GM12878 (cell line): ENCODE data around the gene ADCY9. TPM values are rescaled to one million over a fixed set of nuclear protein-coding genes. Genes with fewer than 3 reads are reported as not detected.

ENCODE experiments used
- ATAC-seq: fragments of 200-7000 bp; cut with Tn5 transposase; 3 replicates; pipeline ENCODE4 v1.9.1; 2020; ENCODE audit warnings: mild to moderate bottlenecking, moderate library complexity
- BruUV-seq: library from RNA; stranded (reverse); fragments of 400-500 nt; replicated peaks from 2 replicates; lab custom pipeline; 2021; lab: Mats Ljungman, UMichigan
- CTCF ChIA-PET: fragments of 300-600 bp; sonication (Branson Sonifier 250); formaldehyde crosslinking; extraction: SDS; loops from one replicate; lab custom pipeline; 2021; ENCODE audit warnings: inconsistent platforms; lab: Yijun Ruan, JAX
- POLR2A ChIA-PET: fragments of 350-600 bp; formaldehyde crosslinking; extraction: SDS; loops from one replicate; lab custom pipeline; 2021; ENCODE audit warnings: inconsistent platforms; lab: Charles Lee
- RAD21 ChIA-PET: fragments of 300-600 bp; sonication (Branson Sonifier 250); formaldehyde crosslinking; loops from one replicate; lab custom pipeline; 2023; ENCODE audit warnings: antibody characterized with exemption; ENCODE audit not compliant: unreplicated experiment; lab: Charles Lee
- SMC1A ChIA-PET: fragments of 300-600 bp; sonication (Branson Sonifier 250); formaldehyde crosslinking; loops from one replicate; lab custom pipeline; 2023; ENCODE audit not compliant: unreplicated experiment, uncharacterized antibody; lab: Charles Lee
- DNase-seq: peaks from one replicate; pipeline ENCODE4 v3.0.0-alpha.2; 2011; ENCODE audit warnings: low read depth, low spot score
- FAIRE-seq: peaks from 3 replicates; lab custom pipeline; 2011; peaks lifted over from hg19 to GRCh38; lab: Jason Lieb, UNC
- H2AFZ ChIP-seq: 2 replicates; pipeline ENCODE4 v1.6.0; 2011; ENCODE audit warnings: low read depth, low read length, control low read depth; ENCODE audit not compliant: control insufficient read depth
- H3K27ac ChIP-seq: 2 replicates; pipeline ENCODE4 v1.5.1; 2011; ENCODE audit warnings: control low read depth; ENCODE audit not compliant: control insufficient read depth, insufficient read depth
- H3K27me3 ChIP-seq, 2 experiments: replicated peaks in 1 of 2; 2 replicates each; pipeline versions ENCODE4 v1.6.0 to v1.6.1; 2011; ENCODE audit warnings: low read length in 1 of 2; ENCODE audit not compliant: control insufficient read depth in 2 of 2, insufficient read depth in 2 of 2
- H3K36me3 ChIP-seq, 2 experiments: 2 replicates each; pipeline ENCODE4 v1.5.1; 2011; ENCODE audit warnings: low read length in 1 of 2; ENCODE audit not compliant: control insufficient read depth in 2 of 2, insufficient read depth in 2 of 2
- H3K4me1 ChIP-seq: 2 replicates; pipeline ENCODE4 v1.6.1; 2011; ENCODE audit warnings: mild to moderate bottlenecking, low read length, moderate library complexity, mixed read lengths; ENCODE audit not compliant: control insufficient read depth, insufficient read depth
- H3K4me2 ChIP-seq: 2 replicates; pipeline ENCODE4 v1.6.0; 2011; ENCODE audit warnings: control low read depth; ENCODE audit not compliant: control insufficient read depth, insufficient read depth
- H3K4me3 ChIP-seq: fragments of 200-600 bp; sonication (generic); 2 replicates; pipeline ENCODE4 v1.5.1; 2016
- H3K79me2 ChIP-seq: 2 replicates; pipeline ENCODE4 v1.6.0; 2011; ENCODE audit warnings: low read length; ENCODE audit not compliant: control insufficient read depth, insufficient read depth
- H3K9ac ChIP-seq: 2 replicates; pipeline ENCODE4 v1.8.0; 2011; ENCODE audit warnings: low read length, control low read depth, mixed read lengths; ENCODE audit not compliant: control insufficient read depth, insufficient read depth
- H3K9me3 ChIP-seq: replicated peaks from 3 replicates; pipeline ENCODE4 v1.5.1; 2011; ENCODE audit warnings: mild to moderate bottlenecking, low read length; ENCODE audit not compliant: control insufficient read depth, insufficient read depth
- H4K20me1 ChIP-seq: 2 replicates; pipeline ENCODE4 v1.6.0; 2011; ENCODE audit not compliant: control insufficient read depth, insufficient read depth
- CBX5 ChIP-seq: sonication (generic); IDR thresholded peaks from 2 replicates; pipeline ENCODE4 v1.6.1; 2016; ENCODE audit warnings: low read depth, moderate library complexity, mild to moderate bottlenecking, inconsistent platforms
- FOS ChIP-seq: IDR thresholded peaks from 3 replicates; pipeline ENCODE4 v1.6.1; 2011; ENCODE audit warnings: borderline replicate concordance; ENCODE audit not compliant: insufficient read length; ENCODE audit errors: extremely low read depth
- HSF1 ChIP-seq: fragments of 150-350 bp; IDR thresholded peaks from 2 replicates; pipeline ENCODE4 v1.6.1; 2014; ENCODE audit warnings: mild to moderate bottlenecking, low read depth, low read length
- IKZF2 ChIP-seq, 2 experiments: fragments of 450-650 bp; IDR thresholded peaks; 2 replicates each; pipeline ENCODE4 v1.6.1; 2017; ENCODE audit warnings: mild to moderate bottlenecking in 2 of 2, moderate library complexity in 2 of 2
- KAT2A ChIP-seq: conservative IDR thresholded peaks from 2 replicates; pipeline ENCODE4 v1.6.1; 2011; ENCODE audit warnings: low read depth, low read length; ENCODE audit not compliant: control insufficient read depth
- MTA2 ChIP-seq: fragments of 450-650 bp; IDR thresholded peaks from 2 replicates; pipeline ENCODE4 v1.6.1; 2016; ENCODE audit warnings: low read depth, mild to moderate bottlenecking, moderate library complexity
- NR2F1 ChIP-seq: fragments of 450-650 bp; conservative IDR thresholded peaks from 2 replicates; pipeline ENCODE4 v1.6.1; 2017; ENCODE audit warnings: mild to moderate bottlenecking
- POLR2A ChIP-seq: IDR thresholded peaks from 2 replicates; pipeline ENCODE4 v1.6.1; 2011; ENCODE audit warnings: low read depth, mild to moderate bottlenecking, low read length
- SMARCA5 ChIP-seq: fragments of 450-650 bp; IDR thresholded peaks from 2 replicates; pipeline ENCODE4 v1.6.1; 2017; ENCODE audit warnings: mild to moderate bottlenecking
- SPI1 ChIP-seq: IDR thresholded peaks from 2 replicates; pipeline ENCODE4 v1.6.1; 2011; ENCODE audit warnings: low read depth, mild to moderate bottlenecking, low read length, moderate library complexity, borderline replicate concordance; ENCODE audit not compliant: insufficient read depth
- ZBTB4 ChIP-seq: fragments of 450-650 bp; formaldehyde crosslinking; IDR thresholded peaks from 2 replicates; pipeline ENCODE4 v1.4.0; 2022; ENCODE audit warnings: mild to moderate bottlenecking, moderate library complexity
- ZNF622 ChIP-seq: fragments of 450-650 bp; IDR thresholded peaks from 2 replicates; pipeline ENCODE4 v1.6.1; 2017; ENCODE audit warnings: mild to moderate bottlenecking, inconsistent platforms
- ZSCAN29 ChIP-seq: fragments of 450-650 bp; IDR thresholded peaks from 2 replicates; pipeline ENCODE4 v1.6.1; 2017; ENCODE audit warnings: mild to moderate bottlenecking, moderate library complexity
- WGBS: methylation state at CpG from one replicate; pipeline ENCODE4 v1.1.6; 2016; ENCODE audit warnings: low lambda C conversion rate; ENCODE audit not compliant: insufficient replicate concordance, insufficient coverage; ENCODE audit errors: missing lambda C conversion rate; 5-methylcytosine and 5-hydroxymethylcytosine counted together
- in situ Hi-C: fragments of 300-500 bp; cut with MboI; formaldehyde crosslinking; loops from 9 replicates; pipeline ENCODE4 v1.14.3; 2018; ENCODE audit warnings: mixed read lengths
- intact Hi-C: fragments of 100-400 bp; cut with micrococcal nuclease; formaldehyde crosslinking; loops from one replicate; pipeline ENCODE4 v1.14.2; 2022; ENCODE audit not compliant: unreplicated experiment
- polyA plus RNA-seq, 11 experiments: library from polyadenylated mRNA; depleted of rRNA in 4 of 11; unstranded in 6 of 11; stranded (reverse) in 5 of 11; fragments of >200 nt; fragmentation: Nextera tagmentation in 4 of 11; fragmentation: Illumina TruSeq in 1 of 11; extraction: Ambion mirVana in 4 of 11; extraction: Trizol in 1 of 11; gene quantifications; 1 replicate in 1 of 11; 2 replicates in 10 of 11; pipeline versions ENCODE4 v1.2.1 to v1.2.3, GENCODE V29; 2011 to 2016; ENCODE audit warnings: inconsistent platforms in 2 of 11, missing spikeins in 2 of 11, low read depth in 1 of 11
- total RNA-seq, 4 experiments: library from RNA; depleted of rRNA in 3 of 4; stranded (reverse); fragments of >200 nt in 3 of 4; fragmentation: Illumina TruSeq in 1 of 4; extraction: Trizol in 1 of 4; gene quantifications; 2 replicates each; pipeline versions ENCODE4 v1.2.1 to v1.2.3, GENCODE V29; 2013 to 2021
- TF ChIP-seq, protein P1 (sequence below): fragments of 450-650 bp; IDR thresholded peaks from 2 replicates; pipeline ENCODE4 v1.6.1; 2017; ENCODE audit warnings: borderline replicate concordance

Gene ADCY9
- total and polyA plus RNA-seq, 10 of the 15 experiments (the other 5 are each of a cell fraction or from before 2014, with no cell fraction given): 0.09 to 0.41 (median 0.15) TPM; not detected in 3

DNA sequence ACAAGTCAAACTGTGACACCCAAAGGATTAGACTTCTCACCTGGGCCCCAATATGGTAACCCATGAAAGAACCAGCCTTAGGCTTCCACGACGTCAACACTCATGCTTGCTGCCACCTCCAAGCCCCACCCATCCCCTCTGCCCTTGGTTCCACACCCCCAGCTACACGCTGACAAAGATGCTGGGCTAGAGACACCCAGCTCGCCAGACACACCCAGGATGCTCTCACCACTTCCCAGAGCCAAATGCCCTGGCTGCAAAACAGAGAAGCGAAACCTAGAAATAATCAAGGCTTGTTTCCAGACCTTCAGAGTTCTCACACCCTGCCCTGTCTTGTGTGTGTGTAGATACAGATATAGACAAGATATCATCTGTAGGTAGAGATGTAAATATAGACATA is 26.0 kb upstream of the ADCY9 start:
- ChIA-PET RAD21 (no interaction called here), CTCF (no interaction called here), SMC1A (no interaction called here), POLR2A (no interaction called here)
- peak; percentile 42 for DNase-seq
- Histone ChIP-seq H3K27ac (no peak overlapping the region), H3K4me2 (peak overlapping the region; percentile 25; the same call in 1 of the 2 replicates), H2AFZ (no peak overlapping the region), H3K79me2 (no peaks in the 10 kb centered on the region), H4K20me1 (no peaks in the 10 kb centered on the region), H3K27me3 (no peaks in the 10 kb centered on the region), H3K9ac (no peak overlapping the region), H3K4me3 (no peak overlapping the region), H3K9me3 (peaks cover 7% of the 10 kb centered on the region; the same call in 2 of the 3 replicates), H3K4me1 (peaks cover 6% of the 10 kb centered on the region; the same call in 1 of the 2 replicates), H3K36me3 (no peaks in the 10 kb centered on the region)
- no peak for FAIRE-seq
- peak; percentile 88 for ATAC-seq
- intact Hi-C loops: no loop called here
- BruUV-seq: no TSS peak
- in situ Hi-C loops: no loop called here
- TF ChIP-seq IKZF2 (IDR thresholded peaks at IDR 0.05): peak; percentile 22 to 42; a peak in 2 of 4 replicates
- TF ChIP-seq CBX5: no peak
- TF ChIP-seq ZNF622: no peak
- TF ChIP-seq POLR2A: no peak
- TF ChIP-seq, protein P1, sequence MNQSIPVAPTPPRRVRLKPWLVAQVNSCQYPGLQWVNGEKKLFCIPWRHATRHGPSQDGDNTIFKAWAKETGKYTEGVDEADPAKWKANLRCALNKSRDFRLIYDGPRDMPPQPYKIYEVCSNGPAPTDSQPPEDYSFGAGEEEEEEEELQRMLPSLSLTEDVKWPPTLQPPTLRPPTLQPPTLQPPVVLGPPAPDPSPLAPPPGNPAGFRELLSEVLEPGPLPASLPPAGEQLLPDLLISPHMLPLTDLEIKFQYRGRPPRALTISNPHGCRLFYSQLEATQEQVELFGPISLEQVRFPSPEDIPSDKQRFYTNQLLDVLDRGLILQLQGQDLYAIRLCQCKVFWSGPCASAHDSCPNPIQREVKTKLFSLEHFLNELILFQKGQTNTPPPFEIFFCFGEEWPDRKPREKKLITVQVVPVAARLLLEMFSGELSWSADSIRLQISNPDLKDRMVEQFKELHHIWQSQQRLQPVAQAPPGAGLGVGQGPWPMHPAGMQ: no peak
- peak; percentile 55; the same call in 1 of the 2 replicates for TF ChIP-seq SPI1
- WGBS: 28% methylated on average over 5 of the region's 5 CpGs

- DNase-seq (no peak), ATAC-seq (no peak), FAIRE-seq (no peak)
- Histone ChIP-seq H3K9ac (no peak overlapping the region), H3K4me3 (no peak overlapping the region), H3K27ac (no peak overlapping the region), H3K4me1 (peaks cover 6% of the 10 kb centered on the region; the same call in 1 of the 2 replicates), H3K36me3 (no peaks in the 10 kb centered on the region), H3K4me2 (no peak overlapping the region), H3K79me2 (no peaks in the 10 kb centered on the region), H3K27me3 (no peaks in the 10 kb centered on the region), H2AFZ (no peak overlapping the region), H4K20me1 (no peaks in the 10 kb centered on the region), H3K9me3 (peaks cover 7% of the 10 kb centered on the region; the same call in 2 of the 3 replicates)
- RAD21 ChIA-PET: no interaction called here
- POLR2A ChIA-PET: no interaction called here
- CTCF ChIA-PET: no interaction called here
- intact Hi-C loops: no loop called here
- in situ Hi-C loops: no loop called here
- BruUV-seq: no TSS peak
- WGBS: 93% methylated on average over 12 of the region's 12 CpGs
- SMC1A ChIA-PET: no interaction called here
- TF ChIP-seq NR2F1: no peak
- TF ChIP-seq SMARCA5: no peak
- TF ChIP-seq KAT2A: no peak
- TF ChIP-seq ZBTB4 (CRISPR knock-in tag): no peak
- TF ChIP-seq FOS: no peak
- TF ChIP-seq MTA2: no peak
- TF ChIP-seq ZSCAN29: no peak
- TF ChIP-seq HSF1: no peak
Measured at GRCh38 chr16:4141604-4142003, 25.4 kb upstream of the ADCY9 start.
